ENCODE data around the gene JAZF1. TPM values are rescaled to one million over a fixed set of nuclear protein-coding genes. Genes with fewer than 3 reads are reported as not detected.

The JAZF1 gene
- total and polyA plus RNA-seq, 8 donors, result 4.0 to 13.9 (median 6.0) TPM

DNA sequence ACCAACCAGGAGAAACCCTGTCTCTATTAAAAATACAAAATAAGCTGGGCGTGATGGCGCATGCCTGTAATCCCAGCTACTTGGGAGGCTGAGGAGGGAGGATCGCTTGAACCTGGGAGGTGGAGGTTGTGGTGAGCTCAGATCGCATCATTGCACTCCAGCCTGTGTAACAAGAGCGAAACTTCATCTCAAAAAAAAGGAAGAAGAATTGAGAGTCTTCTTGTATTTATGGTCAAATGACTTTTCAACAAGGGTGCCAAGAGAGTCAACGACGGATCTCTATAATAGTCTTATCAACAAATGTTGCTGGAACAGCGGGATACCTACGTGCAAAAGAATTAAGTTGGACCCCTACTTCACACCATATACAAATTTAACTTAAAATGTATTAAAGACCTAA lies 21.6 kb upstream of the JAZF1 start:
- H3K4me1 ChIP-seq, result no peaks in the 10 kb centered on the region
- DNase-seq (no peak), ATAC-seq (no peak), FAIRE-seq (no peak)
- TF ChIP-seq, protein P1, sequence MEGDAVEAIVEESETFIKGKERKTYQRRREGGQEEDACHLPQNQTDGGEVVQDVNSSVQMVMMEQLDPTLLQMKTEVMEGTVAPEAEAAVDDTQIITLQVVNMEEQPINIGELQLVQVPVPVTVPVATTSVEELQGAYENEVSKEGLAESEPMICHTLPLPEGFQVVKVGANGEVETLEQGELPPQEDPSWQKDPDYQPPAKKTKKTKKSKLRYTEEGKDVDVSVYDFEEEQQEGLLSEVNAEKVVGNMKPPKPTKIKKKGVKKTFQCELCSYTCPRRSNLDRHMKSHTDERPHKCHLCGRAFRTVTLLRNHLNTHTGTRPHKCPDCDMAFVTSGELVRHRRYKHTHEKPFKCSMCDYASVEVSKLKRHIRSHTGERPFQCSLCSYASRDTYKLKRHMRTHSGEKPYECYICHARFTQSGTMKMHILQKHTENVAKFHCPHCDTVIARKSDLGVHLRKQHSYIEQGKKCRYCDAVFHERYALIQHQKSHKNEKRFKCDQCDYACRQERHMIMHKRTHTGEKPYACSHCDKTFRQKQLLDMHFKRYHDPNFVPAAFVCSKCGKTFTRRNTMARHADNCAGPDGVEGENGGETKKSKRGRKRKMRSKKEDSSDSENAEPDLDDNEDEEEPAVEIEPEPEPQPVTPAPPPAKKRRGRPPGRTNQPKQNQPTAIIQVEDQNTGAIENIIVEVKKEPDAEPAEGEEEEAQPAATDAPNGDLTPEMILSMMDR (IDR thresholded peaks at IDR 0.05), result no peak
- no peak overlapping the region for H3K27ac ChIP-seq
- no peaks in the 10 kb centered on the region for H3K27me3 ChIP-seq
- intact Hi-C loops (cut with DNase I), result no loop called here
- 82 to 95% methylated on average over 9 of the region's 9 CpGs for WGBS, 2 donors
- H3K9me3 ChIP-seq, result no peaks in the 10 kb centered on the region
- no peaks in the 10 kb centered on the region for H3K36me3 ChIP-seq
- H3K4me3 ChIP-seq, result no peak overlapping the region

GRCh38 chr7:28201131-28201530 lies 20.5 kb upstream of the JAZF1 start:
- intact Hi-C loops (cut with DNase I), result no loop called here
- no peak for DNase-seq

DNA sequence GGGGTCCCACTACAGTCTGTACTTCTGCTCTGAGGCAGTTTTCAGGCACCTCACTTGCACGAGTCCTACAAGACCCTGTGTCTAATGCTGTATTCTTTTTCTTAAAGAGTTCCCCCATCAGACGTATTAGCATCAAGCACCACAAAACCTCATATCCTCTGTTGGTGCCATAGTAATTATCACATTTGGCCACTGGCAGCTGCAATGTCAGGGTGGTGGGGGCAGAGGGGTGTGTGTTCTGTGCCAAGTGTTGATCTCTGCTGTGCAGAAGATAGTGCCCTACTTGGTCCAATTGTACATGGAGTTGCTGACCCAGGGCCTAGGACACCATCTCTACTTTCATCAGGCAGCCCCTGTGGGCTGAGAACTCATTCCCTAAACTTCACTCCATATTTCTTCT lies 20.0 kb upstream of the JAZF1 start:
- H3K4me1 ChIP-seq, result no peaks in the 10 kb centered on the region
- H3K9me3 ChIP-seq, result no peaks in the 10 kb centered on the region
- no peaks in the 10 kb centered on the region for H3K36me3 ChIP-seq
- TF ChIP-seq, protein P1 (IDR thresholded peaks at IDR 0.05), result no peak
- intact Hi-C loops (cut with DNase I), result no loop called here
- no peaks in the 10 kb centered on the region for H3K27me3 ChIP-seq
- WGBS, 2 donors, result 55 to 63% methylated on average over 2 of the region's 2 CpGs
- ATAC-seq, result no peak
- H3K27ac ChIP-seq, result no peak overlapping the region
- no peak overlapping the region for H3K4me3 ChIP-seq
- no peak for DNase-seq
- FAIRE-seq, result no peak

More at GRCh38 chr7:28201131-28201530, 20.5 kb upstream of the JAZF1 start:
- H3K36me3 ChIP-seq, result no peaks in the 10 kb centered on the region
- H3K4me3 ChIP-seq, result no peak overlapping the region
- ATAC-seq, result no peak
- no peaks in the 10 kb centered on the region for H3K27me3 ChIP-seq
- H3K4me1 ChIP-seq, result no peaks in the 10 kb centered on the region
- FAIRE-seq, result no peak
- no peaks in the 10 kb centered on the region for H3K9me3 ChIP-seq
- no peak overlapping the region for H3K27ac ChIP-seq
- WGBS, 2 donors, result 25 to 44% methylated on average over 1 of the region's 1 CpG
- TF ChIP-seq, protein P1 (IDR thresholded peaks at IDR 0.05), result no peak

DNA sequence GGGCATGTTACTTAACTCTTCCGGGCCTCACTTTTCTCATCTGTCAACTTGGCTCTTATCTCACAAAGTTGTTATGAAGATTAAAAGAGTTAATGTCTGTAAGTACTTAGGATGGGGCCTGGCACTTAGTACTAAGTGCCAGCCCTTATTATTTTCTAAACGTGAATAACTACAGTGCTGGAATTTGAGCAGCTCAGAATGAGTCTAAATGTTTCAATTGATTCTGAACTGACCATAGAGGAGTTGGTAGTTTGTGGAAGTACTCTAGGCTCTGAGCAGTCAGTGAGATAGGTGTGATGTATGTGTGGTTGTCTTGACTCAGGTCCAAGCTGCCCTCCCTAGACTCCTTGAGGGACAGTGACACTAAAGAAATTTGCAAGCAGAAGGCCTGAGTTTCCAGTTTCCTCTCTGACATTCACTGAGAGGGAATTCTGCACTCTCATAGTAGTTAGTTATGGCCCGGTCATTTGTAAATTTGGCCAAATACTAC lies 18.5 kb upstream of the JAZF1 start:
- H3K9me3 ChIP-seq, result no peaks in the 10 kb centered on the region
- H3K4me1 ChIP-seq, result no peaks in the 10 kb centered on the region
- H3K4me3 ChIP-seq, result no peak overlapping the region
- FAIRE-seq (no peak), ATAC-seq (no peak), DNase-seq (no peak)
- TF ChIP-seq, protein P1 (IDR thresholded peaks at IDR 0.05), result no peak
- H3K27ac ChIP-seq, result no peak overlapping the region
- WGBS, 2 donors, result 73 to 76% methylated on average over 3 of the region's 3 CpGs
- H3K36me3 ChIP-seq, result no peaks in the 10 kb centered on the region
- no peaks in the 10 kb centered on the region for H3K27me3 ChIP-seq
- intact Hi-C loops (cut with DNase I), result no loop called here

GRCh38 chr7:28195910-28196620 lies 15.5 kb upstream of the JAZF1 start:
- intact Hi-C loops (cut with DNase I), result no loop called here
- DNase-seq (no peak), FAIRE-seq (no peak), ATAC-seq (no peak)
- TF ChIP-seq, protein P1 (IDR thresholded peaks at IDR 0.05), result no peak
- Histone ChIP-seq H3K4me1 (no peaks in the 10 kb centered on the region), H3K36me3 (no peaks in the 10 kb centered on the region), H3K27ac (no peak overlapping the region), H3K9me3 (no peaks in the 10 kb centered on the region), H3K27me3 (no peaks in the 10 kb centered on the region), H3K4me3 (no peak overlapping the region)
- WGBS, 2 donors, result 80 to 83% methylated on average over 4 of the region's 4 CpGs

Data from pancreas (tissue), 10 donors.